Vagina (tissue), 2 donors: ENCODE measurements around the gene FAIM2. TPM values are rescaled to one million over a fixed set of nuclear protein-coding genes. Genes with fewer than 3 reads are reported as not detected.

Experiments
- DNase-seq, 2 donors: peaks; one replicate each; pipeline ENCODE4 v3.0.0-alpha.2; 2017; ENCODE audit errors: extremely low spot score in 2 of 2
- H3K27ac ChIP-seq: fragments of 200-600 bp; sonication (generic); one replicate; pipeline ENCODE4 v1.5.1; 2019
- H3K27me3 ChIP-seq: fragments of 200-600 bp; sonication (generic); one replicate; pipeline ENCODE4 v1.5.1; 2019
- H3K36me3 ChIP-seq, 2 donors: fragments of 200-600 bp; sonication (generic); one replicate each; pipeline ENCODE4 v1.5.1; 2017 to 2019
- H3K4me1 ChIP-seq: fragments of 200-600 bp; sonication (generic); one replicate; pipeline ENCODE4 v1.5.1; 2019
- H3K4me3 ChIP-seq, 2 donors: fragments of 200-600 bp; sonication (generic); 1 replicate in 1 of 2; 2 replicates in 1 of 2; pipeline ENCODE4 v1.5.1; 2016 to 2019
- H3K9me3 ChIP-seq: fragments of 200-600 bp; sonication (generic); one replicate; pipeline ENCODE4 v1.5.1; 2019
- CTCF ChIP-seq, 3 experiments: fragments of 450-650 bp in 2 of 3; fragments of 200-600 bp in 1 of 3; sonication (generic) in 1 of 3; IDR thresholded peaks; one replicate each; pipeline ENCODE4 v1.5.1; 2017 to 2019; ENCODE audit warnings: antibody characterized with exemption in 3 of 3, mild to moderate bottlenecking in 2 of 3, moderate library complexity in 2 of 3
- POLR2A ChIP-seq, 2 donors: fragments of 450-650 bp; IDR thresholded peaks; one replicate each; pipeline ENCODE4 v1.6.1; 2017; ENCODE audit warnings: antibody characterized with exemption in 2 of 2, mild to moderate bottlenecking in 2 of 2, moderate library complexity in 2 of 2
- POLR2AphosphoS5 ChIP-seq, 2 donors: sonication (generic); formaldehyde crosslinking; IDR thresholded peaks; one replicate each; pipeline ENCODE4 v1.9.0; 2017; ENCODE audit warnings: antibody characterized with exemption in 2 of 2, mild to moderate bottlenecking in 2 of 2, low read depth in 1 of 2; ENCODE audit not compliant: insufficient read depth in 1 of 2
- intact Hi-C: fragments of 100-400 bp; cut with DNase I; formaldehyde crosslinking; loops from one replicate; pipeline ENCODE4 v1.15.1; 2023
- total RNA-seq: library from RNA; depleted of rRNA; stranded (reverse); fragments of >200 nt; gene quantifications from one replicate; pipeline ENCODE4 v1.2.3, GENCODE V29; 2016

The FAIM2 gene
- total RNA-seq, 1 donor from 2014 or later, result 19.4 TPM

- DNase-seq, result no peak
- TF ChIP-seq POLR2A (IDR thresholded peaks at IDR 0.05) (no peak), POLR2AphosphoS5 (IDR thresholded peaks at IDR 0.05; ENCODE audit: insufficient read depth in 1 of 2, low read depth in 1 of 2) (no peak), CTCF (IDR thresholded peaks at IDR 0.05) (no peak)
- Histone ChIP-seq H3K27ac (no peak overlapping the region), H3K4me1 (no peaks in the 10 kb centered on the region), H3K4me3 (no peak overlapping the region), H3K9me3 (no peaks in the 10 kb centered on the region), H3K27me3 (no peaks in the 10 kb centered on the region), H3K36me3 (no peaks in the 10 kb centered on the region)
- intact Hi-C loops, result no loop called here
Observed at GRCh38 chr12:49920915-49921286, 17.2 kb upstream of the FAIM2 start.

DNA sequence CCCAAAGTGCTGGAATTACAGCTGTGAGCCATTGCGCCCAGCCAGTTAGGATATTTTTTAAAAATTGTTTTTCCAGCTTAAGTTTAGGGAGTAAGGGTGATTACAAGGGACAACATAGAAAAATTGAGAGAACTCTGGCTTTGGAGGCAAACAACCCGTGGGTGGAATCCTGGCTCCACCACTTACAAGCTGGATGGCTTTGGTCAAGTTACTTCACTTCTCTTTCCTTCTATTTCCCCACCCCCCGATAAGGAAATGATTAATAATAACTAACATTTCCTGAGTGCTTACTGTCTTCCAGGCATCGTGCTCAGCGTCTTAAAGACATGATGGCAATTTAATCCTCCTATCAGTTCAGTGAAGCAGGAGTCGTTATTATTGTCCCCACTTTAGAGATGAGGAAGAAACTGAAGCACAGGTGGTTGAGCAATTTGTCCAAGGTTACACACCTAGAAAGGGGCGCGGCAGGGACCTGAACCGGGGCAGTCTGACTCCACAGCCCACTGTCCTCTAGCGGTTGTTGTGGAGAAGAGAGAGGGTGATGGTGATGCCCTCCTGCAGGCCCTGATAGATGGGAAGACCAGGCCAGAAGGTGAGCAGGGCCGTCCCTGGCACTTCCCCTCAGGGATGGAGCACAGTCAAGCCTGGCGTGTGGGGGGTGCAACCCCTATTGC, 16.7 kb upstream of the FAIM2 start:
- intact Hi-C loops, result no loop called here
- H3K27ac ChIP-seq, result no peak overlapping the region
- H3K9me3 ChIP-seq, result no peaks in the 10 kb centered on the region
- H3K27me3 ChIP-seq, result no peaks in the 10 kb centered on the region
- H3K4me3 ChIP-seq, result no peak overlapping the region
- no peaks in the 10 kb centered on the region for H3K36me3 ChIP-seq
- TF ChIP-seq POLR2A (IDR thresholded peaks at IDR 0.05), result no peak
- no peak for TF ChIP-seq CTCF (IDR thresholded peaks at IDR 0.05)
- no peak for TF ChIP-seq POLR2AphosphoS5 (IDR thresholded peaks at IDR 0.05; ENCODE audit: insufficient read depth in 1 of 2, low read depth in 1 of 2)
- no peak for DNase-seq
- no peaks in the 10 kb centered on the region for H3K4me1 ChIP-seq

GRCh38 chr12:49917788-49918173, 14.1 kb upstream of the FAIM2 start:
- Histone ChIP-seq H3K4me1 (no peaks in the 10 kb centered on the region), H3K9me3 (no peaks in the 10 kb centered on the region), H3K4me3 (no peak overlapping the region), H3K27me3 (no peaks in the 10 kb centered on the region), H3K27ac (no peak overlapping the region), H3K36me3 (no peaks in the 10 kb centered on the region)
- TF ChIP-seq POLR2AphosphoS5 (IDR thresholded peaks at IDR 0.05; ENCODE audit: insufficient read depth in 1 of 2, low read depth in 1 of 2) (no peak), POLR2A (IDR thresholded peaks at IDR 0.05) (no peak), CTCF (IDR thresholded peaks at IDR 0.05) (no peak)
- no peak for DNase-seq
- intact Hi-C loops, result no loop called here

DNA sequence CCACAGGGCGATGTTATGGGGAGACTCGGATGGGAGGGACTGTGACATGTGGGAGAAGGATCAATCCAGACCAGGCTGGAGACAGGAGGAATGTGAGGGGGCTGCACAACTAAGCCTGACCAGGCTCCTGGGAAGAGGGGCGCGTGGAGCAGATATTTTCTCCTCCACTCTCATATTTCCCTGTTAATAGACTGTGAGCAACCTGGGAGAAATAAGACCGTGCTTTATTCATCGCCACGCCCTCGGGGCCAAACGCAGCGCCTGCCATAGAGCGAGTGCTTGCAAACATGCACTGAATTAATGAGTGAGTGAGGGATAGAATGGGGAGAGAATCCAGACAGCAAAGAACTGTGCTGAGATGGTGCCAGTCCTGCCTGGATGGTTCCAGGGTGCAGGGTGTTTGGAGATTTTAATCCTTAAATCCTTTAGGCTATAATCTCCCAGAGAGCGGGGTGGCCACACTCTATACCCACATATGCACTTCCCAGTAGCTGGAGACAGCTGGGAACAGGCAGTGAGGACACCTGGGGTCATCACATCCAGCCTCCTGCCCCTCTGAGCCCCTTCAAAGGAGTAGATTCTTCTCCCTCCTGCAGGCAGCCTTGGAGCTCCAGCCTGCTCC, 13.6 kb upstream of the FAIM2 start:
- TF ChIP-seq POLR2A (IDR thresholded peaks at IDR 0.05), result no peak
- TF ChIP-seq CTCF (IDR thresholded peaks at IDR 0.05), result no peak
- TF ChIP-seq POLR2AphosphoS5 (IDR thresholded peaks at IDR 0.05; ENCODE audit: insufficient read depth in 1 of 2, low read depth in 1 of 2), result no peak
- H3K27me3 ChIP-seq, result no peaks in the 10 kb centered on the region
- intact Hi-C loops, result no loop called here
- H3K27ac ChIP-seq, result no peak overlapping the region
- DNase-seq, result no peak
- no peaks in the 10 kb centered on the region for H3K9me3 ChIP-seq
- no peaks in the 10 kb centered on the region for H3K4me1 ChIP-seq
- H3K4me3 ChIP-seq, result no peak overlapping the region
- no peaks in the 10 kb centered on the region for H3K36me3 ChIP-seq
